Adrenal gland (tissue), 5 donors: ENCODE results near the gene BRSK1.

ENCODE experiments used
- CTCF ChIP-seq, 6 experiments: fragments of 450-650 bp in 4 of 6; fragments of 200-600 bp in 2 of 6; sonication (generic) in 1 of 6; IDR thresholded peaks; 1 replicate in 5 of 6; 2 replicates in 1 of 6; pipeline versions ENCODE4 v1.5.1 to v1.8.0; 2016 to 2021; ENCODE audit warnings: antibody characterized with exemption in 6 of 6, mild to moderate bottlenecking in 2 of 6, moderate library complexity in 1 of 6
- POLR2A ChIP-seq, 2 donors: fragments of 450-650 bp; IDR thresholded peaks; one replicate each; pipeline ENCODE4 v1.6.1; 2017; ENCODE audit warnings: antibody characterized with exemption in 2 of 2, mild to moderate bottlenecking in 2 of 2, moderate library complexity in 1 of 2
- donor health status: DM: no; HTN: no; CAD: no.

- TF ChIP-seq CTCF (IDR thresholded peaks at IDR 0.05) (no peak), POLR2A (IDR thresholded peaks at IDR 0.05) (no peak)
Measured at GRCh38 chr19:55333870-55334269, 50.1 kb downstream of the BRSK1 start.
